B cell (primary cell): ENCODE results near the gene ERBB4. TPM values are rescaled to one million over a fixed set of nuclear protein-coding genes. Genes with fewer than 3 reads are reported as not detected.

ENCODE experiments used
- ATAC-seq: fragments of 200-7000 bp; cut with Tn5 transposase; one replicate; pipeline ENCODE4 v1.10.0; 2021; ENCODE audit warnings: low read depth, mild to moderate bottlenecking, moderate number of reproducible peaks, moderate library complexity
- CTCF ChIA-PET: fragments of 350-600 bp; sonication (Branson Sonifier 250); formaldehyde crosslinking; loops from one replicate; lab custom pipeline; 2021; ENCODE audit warnings: antibody characterized with exemption, inconsistent platforms; lab: Charles Lee
- POLR2A ChIA-PET: fragments of 350-600 bp; sonication (Branson Sonifier 250); formaldehyde crosslinking; loops from one replicate; lab custom pipeline; 2021; ENCODE audit warnings: antibody characterized with exemption; lab: Charles Lee
- DNase-seq: peaks from one replicate; pipeline ENCODE4 v3.0.0; 2013
- H2AFZ ChIP-seq: 2 replicates; pipeline ENCODE4 v1.6.1; 2012; ENCODE audit warnings: mild to moderate bottlenecking, low read depth, low read length; ENCODE audit not compliant: insufficient read depth, poor library complexity, severe bottlenecking
- H3K27ac ChIP-seq, 2 donors: 1 replicate in 1 of 2; 2 replicates in 1 of 2; pipeline ENCODE4 v1.5.1; 2012 to 2013; ENCODE audit warnings: low read length in 2 of 2, mild to moderate bottlenecking in 2 of 2, moderate library complexity in 1 of 2
- H3K27me3 ChIP-seq, 4 experiments: fragments of 200-600 bp in 1 of 4; sonication (generic) in 1 of 4; replicated peaks in 1 of 4; 1 replicate in 2 of 4; 2 replicates in 2 of 4; pipeline versions ENCODE4 v1.6.1 to v1.7.0; 2013 to 2016; ENCODE audit warnings: low read length in 3 of 4, mild to moderate bottlenecking in 2 of 4, mixed read lengths in 1 of 4, moderate library complexity in 1 of 4; ENCODE audit not compliant: insufficient read depth in 4 of 4, control insufficient read depth in 3 of 4; ENCODE audit errors: control extremely low read depth in 1 of 4
- H3K36me3 ChIP-seq, 2 experiments: replicated peaks in 1 of 2; 1 replicate in 1 of 2; 2 replicates in 1 of 2; pipeline versions ENCODE4 v1.6.1 to v1.7.1; 2013; ENCODE audit warnings: low read length in 1 of 2; ENCODE audit not compliant: insufficient read depth in 2 of 2, control insufficient read depth in 1 of 2; ENCODE audit errors: control extremely low read depth in 1 of 2, extremely low read depth in 1 of 2
- H3K4me1 ChIP-seq, 2 donors: fragments of 200-600 bp in 1 of 2; sonication (generic) in 1 of 2; 1 replicate in 1 of 2; 2 replicates in 1 of 2; pipeline versions ENCODE4 v1.5.1 to v1.6.1; 2013 to 2017; ENCODE audit warnings: low read length in 2 of 2; ENCODE audit not compliant: control insufficient read depth in 2 of 2, insufficient read depth in 2 of 2
- H3K4me2 ChIP-seq: replicated peaks from 2 replicates; pipeline ENCODE3; 2012; ENCODE audit warnings: mild to moderate bottlenecking, low read depth, low read length; ENCODE audit not compliant: poor library complexity, severe bottlenecking
- H3K4me3 ChIP-seq, 5 experiments: fragments of 200-600 bp in 1 of 5; sonication (generic) in 1 of 5; 1 replicate in 3 of 5; 2 replicates in 2 of 5; pipeline versions ENCODE4 v1.5.1 to v1.7.0; 2011 to 2016; ENCODE audit warnings: low read length in 4 of 5, mild to moderate bottlenecking in 4 of 5, low read depth in 2 of 5, control low read depth in 1 of 5, moderate library complexity in 1 of 5; ENCODE audit not compliant: insufficient read depth in 1 of 5; ENCODE audit errors: control extremely low read depth in 1 of 5, extremely low read depth in 1 of 5
- H3K79me2 ChIP-seq: fragments of 200-600 bp; sonication (generic); one replicate; pipeline ENCODE4 v1.6.0; 2016; ENCODE audit warnings: low read length; ENCODE audit not compliant: control insufficient read depth, insufficient read depth
- H3K9ac ChIP-seq: fragments of 200-600 bp; sonication (generic); 2 replicates; pipeline ENCODE4 v1.6.1; 2017; ENCODE audit warnings: mild to moderate bottlenecking, low read length, moderate library complexity
- H3K9me3 ChIP-seq, 3 donors: one replicate each; pipeline versions ENCODE4 v1.6.1 to v1.7.1; 2013; ENCODE audit warnings: low read length in 2 of 3; ENCODE audit not compliant: control insufficient read depth in 2 of 3, insufficient read depth in 1 of 3; ENCODE audit errors: control extremely low read depth in 1 of 3
- H4K20me1 ChIP-seq: 2 replicates; pipeline ENCODE4 v1.6.0; 2012; ENCODE audit warnings: mild to moderate bottlenecking, low read length; ENCODE audit not compliant: insufficient read depth, control insufficient read depth, poor library complexity, severe bottlenecking
- H3K27ac Mint-ChIP-seq: one replicate; pipeline ENCODE4 v1.8.0; 2021; ENCODE audit warnings: mixed read lengths
- H3K27me3 Mint-ChIP-seq: one replicate; pipeline ENCODE4 v1.8.0; 2021; ENCODE audit warnings: mixed read lengths
- H3K4me1 Mint-ChIP-seq: one replicate; pipeline ENCODE4 v1.8.0; 2021; ENCODE audit warnings: mixed read lengths
- H3K4me3 Mint-ChIP-seq: one replicate; pipeline ENCODE4 v1.8.0; 2021; ENCODE audit warnings: mixed read lengths
- H3K9me3 Mint-ChIP-seq: one replicate; pipeline ENCODE4 v1.8.0; 2022; ENCODE audit warnings: mixed read lengths; ENCODE audit not compliant: insufficient read depth
- CTCF ChIP-seq: fragments of 200-600 bp; IDR thresholded peaks from one replicate; pipeline ENCODE4 v1.8.0; 2022; ENCODE audit warnings: antibody characterized with exemption, mild to moderate bottlenecking
- EZH2 ChIP-seq: IDR thresholded peaks from 2 replicates; pipeline ENCODE4 v1.6.1; 2012; ENCODE audit warnings: borderline replicate concordance, low read depth, mild to moderate bottlenecking, moderate library complexity, low read length; ENCODE audit not compliant: insufficient read depth, poor library complexity, severe bottlenecking
- WGBS: methylation state at CpG from one replicate; pipeline ENCODE4 v1.1.5; 2013; ENCODE audit warnings: missing lambda C conversion rate; ENCODE audit not compliant: insufficient coverage; 5-methylcytosine and 5-hydroxymethylcytosine counted together
- intact Hi-C: fragments of 100-400 bp; cut with micrococcal nuclease; formaldehyde crosslinking; loops from one replicate; pipeline ENCODE4 v1.10.0; 2022
- polyA plus RNA-seq: library from polyadenylated mRNA; depleted of rRNA; stranded (reverse); fragments of >200 nt; gene quantifications from 2 replicates; pipeline ENCODE4 v1.2.3, GENCODE V29; 2012
- total RNA-seq, 2 donors: library from RNA; stranded (reverse); fragments of 120-200 nt in 1 of 2; gene quantifications; 1 replicate in 1 of 2; 2 replicates in 1 of 2; pipeline versions ENCODE4 v1.2.3 to v1.2.4, GENCODE V29; 2013 to 2022

ERBB4 gene
- total and polyA plus RNA-seq, 2 donors (not counting 1 experiment from before 2014, with no cell fraction given): not detected

- Histone ChIP-seq H3K36me3 (no peaks in the 10 kb centered on the region), H3K79me2 (no peaks in the 10 kb centered on the region), H3K27me3 (no peaks in the 10 kb centered on the region), H2AFZ (no peak overlapping the region), H3K9ac (no peak overlapping the region), H3K4me1 (no peaks in the 10 kb centered on the region), H3K4me3 (no peak overlapping the region), H3K9me3 (peaks cover 0 to 4% (median 0%) of the 10 kb centered on the region in 3 donors), H3K27ac (no peak overlapping the region), H4K20me1 (no peaks in the 10 kb centered on the region), H3K4me2 (no peak overlapping the region)
- DNase-seq (no peak), ATAC-seq (no peak)
- CTCF ChIA-PET: no interaction called here
- H3K4me1 Mint-ChIP-seq: no peaks in the 10 kb centered on the region
- intact Hi-C loops: no loop called here
- H3K9me3 Mint-ChIP-seq: no peaks in the 10 kb centered on the region
- WGBS: 79% methylated on average over 2 of the region's 3 CpGs
- no peaks in the 10 kb centered on the region for H3K27me3 Mint-ChIP-seq
- POLR2A ChIA-PET: no interaction called here
- H3K4me3 Mint-ChIP-seq: no peak overlapping the region
- TF ChIP-seq CTCF (no peak), EZH2 (no peak)
- H3K27ac Mint-ChIP-seq: no peak overlapping the region
Observed at GRCh38 chr2:211351987-211352386, 1186.6 kb downstream of the ERBB4 start.

- WGBS: 71% methylated on average over 1 of the region's 2 CpGs
- Mint-ChIP-seq H3K4me3 (no peak overlapping the region), H3K9me3 (peaks cover 3% of the 10 kb centered on the region), H3K4me1 (no peaks in the 10 kb centered on the region), H3K27me3 (no peaks in the 10 kb centered on the region), H3K27ac (no peak overlapping the region)
- H3K4me1 ChIP-seq: no peaks in the 10 kb centered on the region
- intact Hi-C loops: no loop called here
- no peaks in the 10 kb centered on the region for H4K20me1 ChIP-seq
- no peak overlapping the region for H3K27ac ChIP-seq
- no peak for ATAC-seq
- ChIA-PET POLR2A (no interaction called here), CTCF (no interaction called here)
- no peak for TF ChIP-seq EZH2
- TF ChIP-seq CTCF: no peak
- no peak overlapping the region for H3K4me3 ChIP-seq
- no peaks in the 10 kb centered on the region for H3K27me3 ChIP-seq
- no peak for DNase-seq
- H3K36me3 ChIP-seq: no peaks in the 10 kb centered on the region
- no peaks in the 10 kb centered on the region for H3K79me2 ChIP-seq
- H3K4me2 ChIP-seq: no peak overlapping the region
- H2AFZ ChIP-seq: no peak overlapping the region
- H3K9ac ChIP-seq: no peak overlapping the region
- peaks cover 0 to 4% (median 0%) of the 10 kb centered on the region in 3 donors for H3K9me3 ChIP-seq
Observed at GRCh38 chr2:211349031-211349430, 1189.6 kb downstream of the ERBB4 start.
